UCSD-AML1 (cell line): Measurements from ENCODE around the gene PEX10.

Source experiments
- DNase-seq: peaks from one replicate; lab custom pipeline; 2025; ENCODE audit not compliant: unreplicated experiment; lab: John Stamatoyannopoulos, UW

Gene PEX10

DNA sequence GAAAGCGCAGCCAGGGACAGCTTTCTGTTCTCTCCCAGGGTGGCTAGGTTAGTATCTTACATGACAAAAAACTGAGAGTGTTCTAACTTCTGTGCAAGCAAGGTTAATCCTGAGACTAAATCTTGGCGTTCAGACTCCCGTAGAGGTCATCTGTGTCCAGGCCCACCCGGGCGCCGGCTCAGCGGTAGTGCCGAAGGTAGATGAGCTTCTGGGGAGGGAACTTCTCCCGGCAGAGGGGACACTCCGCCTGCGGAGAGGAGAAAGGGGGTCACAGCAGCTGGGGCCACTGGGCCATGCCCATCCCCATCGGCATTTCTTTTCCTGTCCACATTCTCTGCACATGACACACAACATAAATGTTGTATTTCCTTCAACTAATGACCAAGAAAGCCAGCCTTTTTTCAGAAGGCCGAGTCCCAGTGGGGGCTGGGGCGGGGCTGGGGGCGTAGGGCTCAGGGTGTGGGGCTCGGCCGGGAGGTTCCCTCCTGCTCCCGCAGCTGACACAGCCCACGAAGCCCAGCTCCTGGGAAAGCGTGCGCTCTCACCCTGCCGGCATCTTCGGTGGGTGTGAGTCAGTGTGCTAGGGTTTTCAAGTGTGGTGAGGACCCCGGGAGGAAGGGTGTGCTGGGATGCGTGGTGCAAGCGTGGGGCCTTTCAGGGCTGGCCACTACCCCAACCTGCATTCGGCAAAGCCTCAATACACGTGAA lies 6.6 kb downstream of the PEX10 start:
- no peak for DNase-seq

DNA sequence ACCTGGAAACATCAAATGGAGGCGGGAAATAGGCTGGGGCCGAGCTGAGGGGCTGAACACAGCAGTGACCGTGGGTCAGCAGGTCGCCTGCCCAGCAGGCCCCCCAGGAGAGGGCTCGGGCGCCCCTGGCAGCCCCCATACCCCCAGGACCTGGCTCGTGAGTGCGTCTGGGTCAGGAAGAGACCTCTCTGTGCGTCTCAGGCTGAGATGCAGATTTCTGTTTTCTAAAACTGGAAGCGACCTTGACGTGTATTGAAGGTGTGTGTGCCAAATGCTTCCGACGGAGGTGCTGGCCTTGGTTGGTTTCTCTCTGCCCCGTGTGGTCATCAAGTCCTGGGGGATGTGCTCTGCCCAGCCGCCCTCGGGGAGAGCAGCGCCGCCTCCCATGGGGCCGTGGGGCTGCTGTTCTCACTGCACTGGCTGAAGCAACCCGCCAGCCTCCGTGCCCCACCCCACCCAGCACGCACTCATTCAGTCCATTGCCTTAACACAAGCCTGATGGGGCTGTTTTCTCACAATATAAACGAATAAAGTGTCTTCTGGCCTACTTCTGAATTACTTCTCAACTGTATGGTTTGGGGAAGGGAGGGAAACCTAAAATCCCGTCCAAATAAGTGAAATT lies 7.4 kb downstream of the PEX10 start:
- no peak for DNase-seq

GRCh38 chr1:2404142-2404889 lies 8.0 kb downstream of the PEX10 start:
- no peak for DNase-seq

DNA sequence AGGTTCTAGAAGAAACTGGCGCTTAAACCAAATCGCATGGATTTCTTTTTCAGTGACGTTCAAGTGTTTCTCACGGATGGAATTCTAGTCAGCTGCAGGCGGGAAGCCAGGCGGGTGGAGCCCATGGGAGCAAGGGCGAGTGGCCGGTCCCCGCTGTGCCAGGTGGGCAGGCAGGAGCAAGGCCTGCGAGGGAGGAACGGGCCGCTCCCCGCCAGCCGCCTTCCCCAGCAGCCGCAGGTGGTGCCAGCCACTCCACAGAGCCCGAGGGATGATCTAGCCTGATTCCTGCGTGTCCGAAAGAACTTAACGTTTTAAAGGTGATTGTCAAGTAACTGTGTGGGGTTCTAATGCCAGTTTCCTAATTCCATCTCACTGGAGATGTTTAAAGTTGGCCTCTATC lies 9.1 kb downstream of the PEX10 start:
- no peak for DNase-seq

- no peak for DNase-seq
Observed at GRCh38 chr1:2402420-2402819, 9.9 kb downstream of the PEX10 start.

DNA sequence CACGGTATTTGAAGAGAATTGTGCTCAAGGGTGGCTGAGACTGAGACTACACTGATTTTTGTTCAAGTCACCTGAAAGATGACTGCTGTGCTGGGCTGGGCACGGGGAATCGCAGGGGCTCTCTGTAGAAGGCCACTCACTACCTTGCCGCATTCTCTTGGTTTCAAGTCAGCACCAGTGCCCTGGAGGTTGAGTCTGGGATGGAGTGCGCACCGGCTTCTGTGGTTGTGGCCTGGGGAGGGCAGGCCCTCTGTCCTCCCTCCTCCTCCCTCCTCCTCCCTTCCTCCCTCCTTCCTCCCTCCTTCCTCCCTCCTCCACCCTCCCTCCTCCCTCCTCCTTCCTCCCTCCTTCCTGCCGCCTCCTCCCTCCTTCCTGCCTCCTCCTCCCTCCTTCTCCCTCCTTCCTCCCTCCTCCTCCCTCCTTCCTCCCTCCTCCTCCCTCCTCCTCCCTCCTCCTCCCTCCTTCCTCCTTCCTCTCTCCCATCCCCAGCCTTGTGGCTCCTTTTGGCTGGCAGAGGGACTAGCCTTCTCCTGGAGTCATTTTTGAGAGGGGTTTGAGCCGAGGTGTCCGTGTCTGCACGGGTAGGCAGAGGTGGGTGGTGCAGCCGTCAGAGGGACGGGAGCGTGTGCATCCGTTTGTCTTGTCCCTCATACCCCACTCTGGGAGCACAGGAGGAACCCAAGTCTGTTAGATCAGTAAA lies 11.3 kb downstream of the PEX10 start:
- no peak for DNase-seq

- no peak for DNase-seq
Observed at GRCh38 chr1:2400576-2400909, 11.8 kb downstream of the PEX10 start.

- DNase-seq = no peak
Observed at GRCh38 chr1:2399890-2400575, 12.3 kb downstream of the PEX10 start.

GRCh38 chr1:2398871-2399270 lies 13.5 kb downstream of the PEX10 start:
- DNase-seq = no peak

DNA sequence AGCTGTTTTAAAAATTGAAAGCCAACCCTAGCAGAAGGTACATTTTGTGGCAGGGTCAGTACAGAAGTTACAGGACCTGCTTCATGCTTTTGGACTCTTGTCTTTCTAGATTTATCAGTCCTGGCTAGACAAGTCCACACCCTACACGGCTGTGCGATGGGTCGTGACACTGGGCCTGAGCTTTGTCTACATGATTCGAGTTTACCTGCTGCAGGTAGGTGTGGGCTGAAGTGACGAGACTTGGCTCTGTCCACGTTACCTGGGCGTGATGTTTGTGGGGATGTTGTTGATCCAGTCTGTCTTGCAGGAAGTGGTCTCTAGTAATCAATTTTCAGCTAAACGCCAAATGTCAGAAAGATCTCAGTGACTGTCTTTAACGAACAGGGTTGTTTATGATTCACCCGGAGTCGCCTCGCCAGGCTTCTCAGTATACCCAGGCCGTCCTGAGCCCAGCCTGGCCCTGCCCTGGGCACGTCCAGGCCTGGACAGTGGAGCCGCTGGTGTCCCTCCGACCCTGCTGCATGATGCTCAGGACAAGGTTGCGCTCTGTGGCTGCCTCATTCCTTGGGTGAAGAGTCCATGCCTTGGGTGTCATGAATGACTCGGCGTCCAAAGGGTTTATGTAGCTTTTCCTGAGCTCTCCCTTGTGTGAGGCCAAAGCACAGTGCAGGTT lies 15.2 kb downstream of the PEX10 start:
- DNase-seq = no peak

DNA sequence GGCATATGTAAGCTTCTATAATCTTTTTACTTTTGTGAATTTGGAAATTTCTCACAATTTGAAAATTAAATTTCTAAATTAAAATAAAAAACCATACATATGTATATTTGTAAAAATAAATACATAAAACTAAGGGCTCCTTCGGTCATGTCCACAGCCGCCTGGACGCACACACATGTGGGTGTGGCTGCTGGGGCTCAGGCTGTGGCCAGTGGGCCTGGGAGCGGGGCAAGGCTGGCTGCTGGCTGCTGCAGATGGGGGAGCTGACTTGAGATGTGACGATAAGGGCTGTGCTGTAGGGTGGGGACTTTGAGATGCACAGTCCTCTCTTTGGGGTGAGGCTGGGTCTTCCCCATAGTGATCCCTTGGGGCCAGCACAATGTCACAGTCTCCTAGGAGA lies 15.9 kb downstream of the PEX10 start:
- no peak for DNase-seq

- no peak for DNase-seq
Observed at GRCh38 chr1:2396059-2396458, 16.3 kb downstream of the PEX10 start.

DNA sequence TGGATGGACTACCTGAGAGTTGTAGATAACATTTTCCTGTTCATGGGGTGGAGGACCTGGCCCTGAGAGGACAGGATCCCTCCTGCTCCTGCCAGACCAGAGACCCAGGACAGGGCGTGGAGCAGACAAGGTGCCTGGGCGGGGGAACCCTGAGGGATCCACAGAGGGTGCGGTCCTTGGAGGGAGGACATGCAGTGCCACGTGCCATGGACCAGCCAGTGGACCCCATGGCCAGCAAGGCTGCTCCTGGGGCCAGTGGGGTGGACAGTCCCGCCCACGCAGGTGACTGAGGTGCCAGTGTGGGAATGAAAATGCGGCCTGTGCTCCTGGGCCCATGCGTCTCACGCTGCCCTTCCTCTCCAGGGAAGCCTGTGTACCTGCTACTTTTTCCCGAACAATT lies 17.1 kb downstream of the PEX10 start:
- DNase-seq = no peak

DNA sequence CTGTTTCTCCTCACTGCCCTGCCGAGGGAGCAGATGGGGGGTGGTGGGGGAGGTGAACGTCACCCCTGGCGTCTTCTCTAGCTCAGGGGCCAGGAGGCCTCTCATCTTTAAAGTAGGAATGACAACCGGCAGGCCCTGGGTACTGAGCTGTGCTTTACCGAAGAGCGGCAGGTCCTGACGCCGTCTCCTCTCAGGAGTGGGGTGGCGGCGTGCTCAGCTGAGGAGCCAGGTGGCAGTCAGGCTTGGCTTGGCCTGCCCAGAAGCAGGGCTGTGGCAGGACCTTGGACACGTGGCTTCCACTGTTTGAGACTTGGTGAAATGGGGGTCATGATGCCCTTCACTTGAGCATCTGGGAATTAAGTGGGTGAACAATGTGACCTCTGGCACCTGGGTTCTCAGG lies 17.6 kb downstream of the PEX10 start:
- no peak for DNase-seq

- DNase-seq = no peak
Observed at GRCh38 chr1:2394220-2394619, 18.1 kb downstream of the PEX10 start.

DNA sequence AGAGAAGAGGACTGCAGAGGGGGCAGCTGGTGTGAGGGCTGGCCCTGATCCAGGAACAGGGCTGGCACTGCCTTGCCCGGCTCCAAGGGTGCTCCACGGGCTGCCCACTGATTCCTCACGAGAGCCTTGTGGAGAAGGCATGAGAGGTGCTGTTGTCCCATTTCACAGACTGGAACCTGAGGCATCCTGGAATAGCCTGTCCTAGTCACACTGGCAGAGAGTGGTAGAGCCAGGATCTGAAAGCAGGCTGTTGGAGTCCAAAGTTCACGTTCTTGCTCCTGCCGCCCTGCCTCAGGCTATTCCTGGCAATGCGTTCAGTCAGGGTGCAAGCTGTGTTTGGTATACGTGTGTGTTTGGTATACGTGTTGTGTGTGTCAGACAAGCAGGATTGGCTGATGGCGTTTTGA lies 18.9 kb downstream of the PEX10 start:
- no peak for DNase-seq

DNA sequence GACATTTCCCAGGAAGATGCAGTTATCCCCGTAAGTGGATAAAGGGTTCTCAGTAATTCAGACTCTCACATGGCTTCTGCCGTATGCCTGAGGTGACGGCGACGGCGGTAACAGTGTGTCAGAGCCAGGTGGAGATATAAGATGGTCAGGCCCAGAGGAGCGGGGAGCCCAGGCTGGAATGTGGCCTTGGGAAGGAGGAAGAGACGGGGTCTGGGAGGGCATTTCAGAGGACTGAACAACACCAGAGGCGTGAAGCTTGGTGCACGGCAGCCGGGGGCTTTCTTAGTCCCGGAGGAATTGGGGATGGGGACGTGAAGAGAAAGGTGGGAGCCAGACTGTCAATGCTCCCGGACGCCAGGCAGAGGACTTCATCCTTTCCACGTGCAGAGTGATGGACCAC lies 19.7 kb downstream of the PEX10 start:
- no peak for DNase-seq

- no peak for DNase-seq
Observed at GRCh38 chr1:2391931-2392509, 20.3 kb downstream of the PEX10 start.

GRCh38 chr1:2391041-2391930 lies 21.1 kb downstream of the PEX10 start, which contains the start of the genes MORN1 and RER1:
TSS of gene MORN1 (minus strand) at chr1:2391554. CDS start at chr1:2391533, 21 bp downstream.
TSS of gene RER1 (plus strand) at chr1:2391841. CDS start at chr1:2395791, 3,950 bp downstream.
- DNase-seq = peak; percentile 100
